Measurements from ENCODE around the gene STPG4. TPM values are rescaled to one million over a fixed set of nuclear protein-coding genes. Genes with fewer than 3 reads are reported as not detected.

STPG4 gene
- total and polyA plus RNA-seq, 2 of the 8 experiments (the other 6 are each of a cell fraction or from before 2014, with no cell fraction given), result 0.28 TPM; not detected in 1

DNA sequence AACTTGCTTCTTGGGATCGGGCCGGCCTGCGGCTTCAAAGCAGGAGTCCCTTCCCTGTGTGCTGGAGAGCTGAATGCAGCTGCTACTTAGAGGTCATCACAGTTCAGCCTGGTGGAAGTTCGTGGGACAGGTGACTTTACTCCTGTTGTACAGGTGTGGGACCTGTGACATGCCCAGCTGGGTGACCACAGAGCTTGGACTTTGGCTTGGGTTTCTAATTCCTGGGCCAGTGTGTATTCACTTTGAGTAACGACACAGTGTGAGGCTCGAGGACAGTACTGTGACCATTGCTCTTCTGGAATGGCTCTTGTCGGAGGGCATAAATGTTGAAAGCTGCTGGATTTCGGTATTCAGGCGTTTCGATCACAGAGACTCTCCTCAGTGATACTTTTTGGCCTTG lies 114.5 kb downstream of the STPG4 start (continued):
- TF ChIP-seq, protein P1, sequence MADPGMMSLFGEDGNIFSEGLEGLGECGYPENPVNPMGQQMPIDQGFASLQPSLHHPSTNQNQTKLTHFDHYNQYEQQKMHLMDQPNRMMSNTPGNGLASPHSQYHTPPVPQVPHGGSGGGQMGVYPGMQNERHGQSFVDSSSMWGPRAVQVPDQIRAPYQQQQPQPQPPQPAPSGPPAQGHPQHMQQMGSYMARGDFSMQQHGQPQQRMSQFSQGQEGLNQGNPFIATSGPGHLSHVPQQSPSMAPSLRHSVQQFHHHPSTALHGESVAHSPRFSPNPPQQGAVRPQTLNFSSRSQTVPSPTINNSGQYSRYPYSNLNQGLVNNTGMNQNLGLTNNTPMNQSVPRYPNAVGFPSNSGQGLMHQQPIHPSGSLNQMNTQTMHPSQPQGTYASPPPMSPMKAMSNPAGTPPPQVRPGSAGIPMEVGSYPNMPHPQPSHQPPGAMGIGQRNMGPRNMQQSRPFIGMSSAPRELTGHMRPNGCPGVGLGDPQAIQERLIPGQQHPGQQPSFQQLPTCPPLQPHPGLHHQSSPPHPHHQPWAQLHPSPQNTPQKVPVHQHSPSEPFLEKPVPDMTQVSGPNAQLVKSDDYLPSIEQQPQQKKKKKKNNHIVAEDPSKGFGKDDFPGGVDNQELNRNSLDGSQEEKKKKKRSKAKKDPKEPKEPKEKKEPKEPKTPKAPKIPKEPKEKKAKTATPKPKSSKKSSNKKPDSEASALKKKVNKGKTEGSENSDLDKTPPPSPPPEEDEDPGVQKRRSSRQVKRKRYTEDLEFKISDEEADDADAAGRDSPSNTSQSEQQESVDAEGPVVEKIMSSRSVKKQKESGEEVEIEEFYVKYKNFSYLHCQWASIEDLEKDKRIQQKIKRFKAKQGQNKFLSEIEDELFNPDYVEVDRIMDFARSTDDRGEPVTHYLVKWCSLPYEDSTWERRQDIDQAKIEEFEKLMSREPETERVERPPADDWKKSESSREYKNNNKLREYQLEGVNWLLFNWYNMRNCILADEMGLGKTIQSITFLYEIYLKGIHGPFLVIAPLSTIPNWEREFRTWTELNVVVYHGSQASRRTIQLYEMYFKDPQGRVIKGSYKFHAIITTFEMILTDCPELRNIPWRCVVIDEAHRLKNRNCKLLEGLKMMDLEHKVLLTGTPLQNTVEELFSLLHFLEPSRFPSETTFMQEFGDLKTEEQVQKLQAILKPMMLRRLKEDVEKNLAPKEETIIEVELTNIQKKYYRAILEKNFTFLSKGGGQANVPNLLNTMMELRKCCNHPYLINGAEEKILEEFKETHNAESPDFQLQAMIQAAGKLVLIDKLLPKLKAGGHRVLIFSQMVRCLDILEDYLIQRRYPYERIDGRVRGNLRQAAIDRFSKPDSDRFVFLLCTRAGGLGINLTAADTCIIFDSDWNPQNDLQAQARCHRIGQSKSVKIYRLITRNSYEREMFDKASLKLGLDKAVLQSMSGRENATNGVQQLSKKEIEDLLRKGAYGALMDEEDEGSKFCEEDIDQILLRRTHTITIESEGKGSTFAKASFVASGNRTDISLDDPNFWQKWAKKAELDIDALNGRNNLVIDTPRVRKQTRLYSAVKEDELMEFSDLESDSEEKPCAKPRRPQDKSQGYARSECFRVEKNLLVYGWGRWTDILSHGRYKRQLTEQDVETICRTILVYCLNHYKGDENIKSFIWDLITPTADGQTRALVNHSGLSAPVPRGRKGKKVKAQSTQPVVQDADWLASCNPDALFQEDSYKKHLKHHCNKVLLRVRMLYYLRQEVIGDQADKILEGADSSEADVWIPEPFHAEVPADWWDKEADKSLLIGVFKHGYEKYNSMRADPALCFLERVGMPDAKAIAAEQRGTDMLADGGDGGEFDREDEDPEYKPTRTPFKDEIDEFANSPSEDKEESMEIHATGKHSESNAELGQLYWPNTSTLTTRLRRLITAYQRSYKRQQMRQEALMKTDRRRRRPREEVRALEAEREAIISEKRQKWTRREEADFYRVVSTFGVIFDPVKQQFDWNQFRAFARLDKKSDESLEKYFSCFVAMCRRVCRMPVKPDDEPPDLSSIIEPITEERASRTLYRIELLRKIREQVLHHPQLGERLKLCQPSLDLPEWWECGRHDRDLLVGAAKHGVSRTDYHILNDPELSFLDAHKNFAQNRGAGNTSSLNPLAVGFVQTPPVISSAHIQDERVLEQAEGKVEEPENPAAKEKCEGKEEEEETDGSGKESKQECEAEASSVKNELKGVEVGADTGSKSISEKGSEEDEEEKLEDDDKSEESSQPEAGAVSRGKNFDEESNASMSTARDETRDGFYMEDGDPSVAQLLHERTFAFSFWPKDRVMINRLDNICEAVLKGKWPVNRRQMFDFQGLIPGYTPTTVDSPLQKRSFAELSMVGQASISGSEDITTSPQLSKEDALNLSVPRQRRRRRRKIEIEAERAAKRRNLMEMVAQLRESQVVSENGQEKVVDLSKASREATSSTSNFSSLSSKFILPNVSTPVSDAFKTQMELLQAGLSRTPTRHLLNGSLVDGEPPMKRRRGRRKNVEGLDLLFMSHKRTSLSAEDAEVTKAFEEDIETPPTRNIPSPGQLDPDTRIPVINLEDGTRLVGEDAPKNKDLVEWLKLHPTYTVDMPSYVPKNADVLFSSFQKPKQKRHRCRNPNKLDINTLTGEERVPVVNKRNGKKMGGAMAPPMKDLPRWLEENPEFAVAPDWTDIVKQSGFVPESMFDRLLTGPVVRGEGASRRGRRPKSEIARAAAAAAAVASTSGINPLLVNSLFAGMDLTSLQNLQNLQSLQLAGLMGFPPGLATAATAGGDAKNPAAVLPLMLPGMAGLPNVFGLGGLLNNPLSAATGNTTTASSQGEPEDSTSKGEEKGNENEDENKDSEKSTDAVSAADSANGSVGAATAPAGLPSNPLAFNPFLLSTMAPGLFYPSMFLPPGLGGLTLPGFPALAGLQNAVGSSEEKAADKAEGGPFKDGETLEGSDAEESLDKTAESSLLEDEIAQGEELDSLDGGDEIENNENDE (IDR thresholded peaks at IDR 0.05; ENCODE audit: insufficient replicate concordance, low read length), result no peak
- TF ChIP-seq KDM4A (IDR thresholded peaks at IDR 0.05; ENCODE audit: low read depth, low read length, severe bottlenecking) (no peak), CBX8 (IDR thresholded peaks at IDR 0.05; ENCODE audit: borderline replicate concordance, low read depth, low read length) (no peak), ZNF274 (IDR thresholded peaks at IDR 0.05; ENCODE audit: borderline replicate concordance, extremely low read depth, low read length) (no peak), JUN (IDR thresholded peaks at IDR 0.05; ENCODE audit: low read depth, low read length) (no peak), HDAC2 (IDR thresholded peaks at IDR 0.05; ENCODE audit: borderline replicate concordance in 1 of 2, low read depth in 2 of 2, low read length in 2 of 2) (no peak), RAD21 (IDR thresholded peaks at IDR 0.05 in 1 of 2, conservative IDR thresholded peaks at IDR 0.05 in 1 of 2; ENCODE audit: low read depth in 2 of 2, low read length in 2 of 2) (no peak), RNF2 (IDR thresholded peaks at IDR 0.05; ENCODE audit: borderline replicate concordance, low read depth, low read length, missing control alignments, poor library complexity, severe bottlenecking) (no peak), EZH2 (IDR thresholded peaks at IDR 0.05; ENCODE audit: low read depth, low read length, severe bottlenecking) (no peak), SIX5 (IDR thresholded peaks at IDR 0.05; ENCODE audit: low read depth, low read length) (no peak)

Data from H1 (cell line).